T-helper 17 cell (primary cell): ENCODE results near the gene ACSS1. TPM values are rescaled to one million over a fixed set of nuclear protein-coding genes. Genes with fewer than 3 reads are reported as not detected.
A peak's percentile ranks its signal among the peaks of the same experiment; 100 is the strongest.

ENCODE experiments used
- ATAC-seq: fragments of 150-1000 bp; cut with Tn5 transposase; 2 replicates; pipeline ENCODE4 v1.10.0; 2021; ENCODE audit warnings: mild to moderate bottlenecking, moderate library complexity
- DNase-seq, 3 donors: peaks; one replicate each; pipeline versions ENCODE4 v3.0.0 to v3.0.0-alpha.2; 2020 to 2021
- H3K9me3 ChIP-seq: one replicate; pipeline ENCODE4 v1.7.0; 2013; ENCODE audit warnings: low read length, mild to moderate bottlenecking; ENCODE audit not compliant: control insufficient read depth, poor library complexity, severe bottlenecking
- H3K27ac Mint-ChIP-seq: one replicate; pipeline ENCODE4 v1.8.0; 2022; ENCODE audit warnings: mild to moderate bottlenecking, moderate library complexity, mixed read lengths
- H3K27me3 Mint-ChIP-seq: one replicate; pipeline ENCODE4 v1.8.0; 2022; ENCODE audit warnings: mixed read lengths
- H3K36me3 Mint-ChIP-seq: one replicate; pipeline ENCODE4 v1.8.0; 2022; ENCODE audit warnings: low read depth, mixed read lengths
- H3K4me1 Mint-ChIP-seq: one replicate; pipeline ENCODE4 v1.8.0; 2022; ENCODE audit warnings: mild to moderate bottlenecking, mixed read lengths
- H3K4me3 Mint-ChIP-seq: one replicate; pipeline ENCODE4 v1.8.0; 2022; ENCODE audit warnings: mild to moderate bottlenecking, moderate library complexity, mixed read lengths
- total RNA-seq, 4 donors: library from RNA in 2 of 4; stranded (reverse) in 2 of 4; gene quantifications; one replicate each; pipeline ENCODE4 v1.2.3 and lab custom pipeline; 2022 to 2026

The ACSS1 gene
- total RNA-seq, 2 donors from 2014 or later: 33.1 to 34.0 TPM

DNA sequence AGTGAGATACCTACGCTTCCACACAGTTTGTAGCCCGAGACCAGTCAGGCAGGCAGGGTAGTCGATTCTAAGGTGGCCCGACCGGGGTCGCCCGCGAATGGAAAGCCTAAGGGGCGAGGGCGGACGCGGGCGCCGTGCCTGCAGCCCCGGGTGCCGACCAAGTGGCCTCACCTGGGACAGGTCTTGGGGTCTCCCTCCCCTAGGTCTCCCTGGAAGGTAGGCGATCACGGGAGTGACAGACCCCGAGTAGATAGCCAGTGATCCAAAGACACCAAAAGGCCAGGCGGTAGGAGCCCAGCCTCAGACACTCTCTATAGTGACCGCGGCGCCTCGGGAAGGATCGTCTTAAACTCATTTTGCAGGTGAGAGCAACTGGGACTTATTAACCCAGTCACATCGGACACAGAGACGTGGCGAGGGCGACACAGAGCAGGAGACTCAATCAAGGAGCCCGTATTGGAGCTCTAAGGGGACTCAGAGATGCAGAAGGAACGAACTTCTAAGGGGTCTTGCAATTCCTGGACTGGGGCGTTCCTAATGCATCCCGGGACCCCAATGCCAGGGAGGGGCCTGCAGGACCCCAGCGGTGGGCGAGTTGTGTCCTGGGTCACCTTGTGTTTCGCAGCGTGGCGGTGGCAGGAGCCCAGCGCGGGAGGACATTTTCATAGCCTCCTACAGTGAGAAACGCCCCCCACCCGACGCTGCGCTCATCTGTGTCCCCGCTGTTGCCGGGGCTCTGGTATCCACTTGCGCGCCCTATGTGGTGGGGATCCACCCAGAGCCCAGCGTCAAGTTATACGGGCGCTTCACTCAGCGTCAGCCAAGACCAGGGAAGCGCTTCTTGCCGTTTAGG is 26.1 kb upstream of the ACSS1 start:
- ATAC-seq (peak; percentile 46), DNase-seq (no peak)
- Mint-ChIP-seq H3K27me3 (peaks cover 56% of the 10 kb centered on the region), H3K27ac (no peak overlapping the region), H3K36me3 (no peaks in the 10 kb centered on the region), H3K4me1 (peaks cover 16% of the 10 kb centered on the region), H3K4me3 (peak overlapping the region; percentile 41)
- no peaks in the 10 kb centered on the region for H3K9me3 ChIP-seq

DNA sequence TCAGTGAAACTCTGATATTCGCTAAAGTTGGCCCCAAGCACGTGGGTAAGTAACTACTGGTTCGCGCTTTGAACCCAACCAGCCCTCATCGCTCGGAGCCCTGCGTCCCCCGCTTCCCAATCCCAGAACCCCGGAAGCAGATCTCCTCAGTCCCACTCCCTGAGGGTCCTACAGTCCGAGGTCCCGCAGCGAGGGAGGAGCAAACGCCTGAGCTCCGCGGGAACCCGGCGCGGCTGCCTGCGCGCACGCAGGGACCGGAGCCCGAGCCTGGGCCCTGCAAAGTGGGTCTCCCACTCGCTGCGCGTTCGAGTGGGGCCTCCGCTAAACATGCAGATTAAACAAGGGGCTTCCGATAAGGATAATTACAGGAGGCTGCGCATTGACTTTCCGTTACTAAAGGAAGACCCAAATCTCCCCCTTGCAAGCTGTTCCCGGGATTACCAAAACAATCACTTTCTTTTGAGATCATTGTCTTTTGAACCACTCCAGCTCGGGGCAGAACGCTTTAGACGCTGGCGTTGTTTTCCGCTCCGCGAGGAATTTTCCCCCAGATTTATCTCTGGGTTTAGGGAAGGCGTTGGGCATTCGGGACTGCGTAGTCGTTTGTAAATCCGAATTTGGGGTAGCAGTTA is 25.3 kb upstream of the ACSS1 start:
- peaks cover 15% of the 10 kb centered on the region for H3K4me1 Mint-ChIP-seq
- ATAC-seq (no peak), DNase-seq (no peak)
- peaks cover 2% of the 10 kb centered on the region for H3K36me3 Mint-ChIP-seq
- no peak overlapping the region for H3K27ac Mint-ChIP-seq
- H3K4me3 Mint-ChIP-seq: peak overlapping the region; percentile 41
- no peaks in the 10 kb centered on the region for H3K9me3 ChIP-seq
- peaks cover 63% of the 10 kb centered on the region for H3K27me3 Mint-ChIP-seq

DNA sequence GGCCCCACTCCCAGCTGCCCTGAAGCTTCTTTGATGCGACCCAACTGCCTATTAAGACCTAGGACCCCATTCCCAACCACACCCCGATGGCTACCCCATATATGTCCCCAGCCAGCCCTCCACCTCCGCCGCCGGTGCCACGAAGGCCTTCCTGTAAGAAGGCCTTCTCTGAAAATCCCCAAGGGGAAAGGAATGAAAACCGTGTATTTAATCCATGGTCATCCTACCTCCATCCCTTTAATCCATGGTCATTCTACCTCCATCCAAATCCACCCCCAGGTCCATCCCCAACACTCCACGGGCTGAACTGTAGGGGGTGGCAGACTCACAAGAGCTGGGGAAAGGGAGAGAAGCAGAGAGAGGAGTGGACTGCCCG is 24.5 kb upstream of the ACSS1 start:
- peak overlapping the region; percentile 78 for H3K4me3 Mint-ChIP-seq

DNA sequence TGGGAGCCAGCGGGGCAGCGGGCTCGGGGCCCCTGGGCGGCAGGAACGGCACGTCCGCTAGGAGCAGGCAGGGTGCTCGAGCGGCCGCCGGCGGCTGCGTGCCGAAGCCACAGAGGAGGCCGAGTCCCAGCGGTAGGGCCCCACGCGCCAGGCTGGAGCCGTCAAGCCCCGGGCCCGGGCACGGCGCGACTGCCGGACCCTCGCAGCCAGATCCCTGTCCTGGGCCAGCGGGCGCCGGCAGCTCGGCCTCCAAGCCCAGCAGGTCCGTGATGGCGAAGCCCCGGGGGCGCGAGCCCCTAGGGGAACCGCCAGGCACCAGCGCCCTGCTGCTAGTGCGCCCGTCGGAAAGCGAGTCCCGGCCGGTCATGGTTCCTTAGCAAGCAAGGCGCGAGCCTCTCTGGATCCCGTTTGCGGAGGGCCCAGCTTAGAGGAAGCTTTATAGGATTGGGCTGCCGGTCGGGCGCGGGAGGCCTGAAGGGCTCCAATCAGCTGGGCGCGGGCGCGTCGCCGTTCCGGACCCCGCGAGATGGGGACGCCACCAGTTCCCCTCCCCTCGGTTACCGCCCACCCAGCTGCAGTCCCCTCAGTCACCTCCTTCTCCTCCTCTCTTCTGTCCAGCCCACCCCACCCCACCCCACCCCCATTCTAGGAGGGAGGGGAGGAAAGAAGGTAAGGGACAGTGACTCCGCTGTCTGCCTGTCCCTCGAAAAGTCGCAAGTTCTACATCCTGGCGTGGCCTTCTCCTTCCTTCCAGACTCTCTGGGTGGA is 24.0 kb upstream of the ACSS1 start, which contains the start of gene VSX1:
Gene VSX1 (minus strand): TSS at position 412 of the 768 bp plus-strand sequence. CDS start 45 bp downstream, at position 367.
- no peak within 1 kb of the TSS for H3K27ac Mint-ChIP-seq
- peaks cover 2% of the 10 kb centered on the region for H3K36me3 Mint-ChIP-seq
- H3K27me3 Mint-ChIP-seq: peaks cover 77% of the 10 kb centered on the region
- peaks cover 15% of the 10 kb centered on the region for H3K4me1 Mint-ChIP-seq
- no peak for ATAC-seq
- no peaks in the 10 kb centered on the region for H3K9me3 ChIP-seq
- DNase-seq: no peak
- peak within 1 kb of the TSS; percentile 78 for H3K4me3 Mint-ChIP-seq

More for the DNA sequence above, 24.5 kb upstream of the ACSS1 start:
- H3K9me3 ChIP-seq: no peaks in the 10 kb centered on the region
- Mint-ChIP-seq H3K36me3 (peaks cover 2% of the 10 kb centered on the region), H3K27me3 (peaks cover 71% of the 10 kb centered on the region), H3K27ac (no peak overlapping the region), H3K4me1 (peaks cover 15% of the 10 kb centered on the region)
- no peak for ATAC-seq
- DNase-seq: no peak

DNA sequence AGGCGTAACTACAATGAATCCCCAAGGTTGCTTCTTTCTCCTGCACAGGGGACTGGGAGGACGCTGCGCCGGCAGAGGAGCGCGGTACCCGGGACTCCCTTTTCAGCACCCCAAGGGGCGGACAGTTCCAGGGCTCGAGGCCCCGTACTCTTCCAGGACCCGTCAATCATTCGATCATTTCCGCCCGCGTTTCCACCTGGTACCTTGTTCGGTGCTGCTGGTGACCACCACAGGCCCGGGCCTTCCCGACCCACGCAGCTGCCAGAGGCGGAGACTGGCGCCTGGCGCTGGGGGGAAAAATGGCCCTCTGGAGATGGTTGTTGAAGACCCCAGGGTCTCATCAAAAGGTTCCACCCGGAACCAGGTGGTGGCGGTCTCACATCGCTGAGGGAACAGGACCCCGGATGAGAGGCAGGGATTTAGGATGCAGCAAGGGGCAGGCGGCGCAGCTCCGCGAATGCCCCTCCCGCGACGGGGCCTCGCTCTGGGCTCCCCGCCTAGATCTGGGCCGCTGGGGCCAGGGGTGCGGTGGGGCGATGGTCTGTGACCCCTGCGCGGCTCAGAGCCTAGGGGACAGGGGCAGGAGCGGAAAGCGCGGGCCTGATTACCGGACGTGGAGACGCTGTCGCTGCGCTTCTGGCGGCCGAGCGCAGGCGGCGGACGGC is 23.3 kb upstream of the ACSS1 start:
- Mint-ChIP-seq H3K4me3 (no peak overlapping the region), H3K4me1 (peaks cover 14% of the 10 kb centered on the region), H3K36me3 (peaks cover 2% of the 10 kb centered on the region), H3K27ac (no peak overlapping the region), H3K27me3 (peaks cover 76% of the 10 kb centered on the region)
- peak in 1 of 3 donors; percentile 32 for DNase-seq
- ATAC-seq: peak; percentile 64
- H3K9me3 ChIP-seq: no peaks in the 10 kb centered on the region

DNA sequence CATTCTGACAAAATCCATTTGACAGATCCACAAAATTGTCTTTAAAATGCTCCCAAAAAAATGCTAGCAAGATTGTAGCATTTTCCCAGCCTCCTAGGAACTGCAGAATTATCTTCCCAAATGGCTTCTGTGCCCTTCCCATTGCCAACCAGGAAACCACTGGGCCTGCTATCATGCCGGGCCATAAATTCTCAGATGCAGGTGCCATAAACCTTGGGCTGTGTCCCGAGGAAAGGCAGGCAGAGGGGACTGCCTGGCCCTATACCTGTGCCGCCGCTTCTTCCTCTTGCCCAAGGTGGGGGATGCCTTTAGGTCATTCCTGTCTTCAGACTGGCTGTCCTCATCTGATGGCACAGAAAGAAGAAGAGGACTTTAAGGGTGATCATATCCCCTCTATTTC is 21.2 kb upstream of the ACSS1 start:
- Mint-ChIP-seq H3K4me3 (no peak overlapping the region), H3K27ac (no peak overlapping the region), H3K4me1 (peaks cover 8% of the 10 kb centered on the region), H3K36me3 (peaks cover 2% of the 10 kb centered on the region), H3K27me3 (peaks cover 78% of the 10 kb centered on the region)
- no peak for ATAC-seq
- no peak for DNase-seq
- no peaks in the 10 kb centered on the region for H3K9me3 ChIP-seq

DNA sequence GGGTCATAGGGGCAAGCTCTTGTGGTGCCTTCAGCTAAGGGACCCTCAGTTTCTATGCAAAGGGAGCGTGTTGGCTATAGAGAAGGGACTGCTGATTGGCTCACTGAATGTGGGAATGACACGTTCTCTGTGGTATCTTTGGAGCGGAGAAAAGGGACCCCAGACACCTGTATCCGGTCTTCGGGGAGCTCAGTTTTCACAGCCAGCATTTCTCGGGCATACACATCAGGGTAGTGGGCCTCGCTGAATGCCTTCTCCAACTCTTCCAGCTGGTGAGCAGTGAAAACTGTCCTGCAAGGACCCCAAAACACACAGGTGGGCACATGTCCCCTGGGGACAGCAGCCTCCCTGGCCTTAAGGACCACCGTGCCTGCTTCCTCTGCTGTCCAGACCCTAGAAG is 20.7 kb upstream of the ACSS1 start:
- DNase-seq: no peak
- H3K9me3 ChIP-seq: no peaks in the 10 kb centered on the region
- H3K27ac Mint-ChIP-seq: no peak overlapping the region
- ATAC-seq: no peak
- no peak overlapping the region for H3K4me3 Mint-ChIP-seq
- H3K4me1 Mint-ChIP-seq: peaks cover 5% of the 10 kb centered on the region
- peaks cover 2% of the 10 kb centered on the region for H3K36me3 Mint-ChIP-seq
- peaks cover 78% of the 10 kb centered on the region for H3K27me3 Mint-ChIP-seq

DNA sequence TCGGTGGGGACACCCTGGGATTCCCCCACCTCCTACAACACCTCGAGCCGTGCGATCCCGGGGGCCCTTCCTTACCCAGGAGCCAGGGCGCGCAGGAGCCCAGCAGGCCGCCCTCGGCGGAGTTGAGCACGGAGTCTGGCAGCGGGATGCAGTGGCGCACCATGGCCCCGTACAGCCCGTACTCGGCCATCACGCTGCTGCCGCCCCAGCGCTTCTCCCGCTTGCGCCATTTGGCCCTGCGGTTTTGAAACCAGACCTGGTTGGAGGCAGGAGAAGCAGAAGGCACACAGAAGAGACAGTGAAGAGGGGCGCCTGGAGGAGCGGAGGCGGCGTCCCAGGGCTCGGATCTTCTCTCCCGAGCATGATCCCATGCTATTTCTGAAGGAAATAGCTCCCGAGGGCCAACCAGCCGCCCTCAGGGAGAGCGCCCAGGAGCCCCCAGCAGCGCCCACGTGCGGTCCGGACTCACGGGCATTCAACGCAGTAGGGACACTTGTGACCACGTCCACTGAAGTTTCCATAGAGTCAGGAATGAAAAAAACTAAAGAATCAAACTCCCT is 19.8 kb upstream of the ACSS1 start:
- ATAC-seq (peak; percentile 30), DNase-seq (no peak)
- peaks cover 4% of the 10 kb centered on the region for H3K4me1 Mint-ChIP-seq
- no peak overlapping the region for H3K4me3 Mint-ChIP-seq
- peaks cover 2% of the 10 kb centered on the region for H3K36me3 Mint-ChIP-seq
- H3K27me3 Mint-ChIP-seq: peaks cover 80% of the 10 kb centered on the region
- H3K9me3 ChIP-seq: no peaks in the 10 kb centered on the region
- no peak overlapping the region for H3K27ac Mint-ChIP-seq

DNA sequence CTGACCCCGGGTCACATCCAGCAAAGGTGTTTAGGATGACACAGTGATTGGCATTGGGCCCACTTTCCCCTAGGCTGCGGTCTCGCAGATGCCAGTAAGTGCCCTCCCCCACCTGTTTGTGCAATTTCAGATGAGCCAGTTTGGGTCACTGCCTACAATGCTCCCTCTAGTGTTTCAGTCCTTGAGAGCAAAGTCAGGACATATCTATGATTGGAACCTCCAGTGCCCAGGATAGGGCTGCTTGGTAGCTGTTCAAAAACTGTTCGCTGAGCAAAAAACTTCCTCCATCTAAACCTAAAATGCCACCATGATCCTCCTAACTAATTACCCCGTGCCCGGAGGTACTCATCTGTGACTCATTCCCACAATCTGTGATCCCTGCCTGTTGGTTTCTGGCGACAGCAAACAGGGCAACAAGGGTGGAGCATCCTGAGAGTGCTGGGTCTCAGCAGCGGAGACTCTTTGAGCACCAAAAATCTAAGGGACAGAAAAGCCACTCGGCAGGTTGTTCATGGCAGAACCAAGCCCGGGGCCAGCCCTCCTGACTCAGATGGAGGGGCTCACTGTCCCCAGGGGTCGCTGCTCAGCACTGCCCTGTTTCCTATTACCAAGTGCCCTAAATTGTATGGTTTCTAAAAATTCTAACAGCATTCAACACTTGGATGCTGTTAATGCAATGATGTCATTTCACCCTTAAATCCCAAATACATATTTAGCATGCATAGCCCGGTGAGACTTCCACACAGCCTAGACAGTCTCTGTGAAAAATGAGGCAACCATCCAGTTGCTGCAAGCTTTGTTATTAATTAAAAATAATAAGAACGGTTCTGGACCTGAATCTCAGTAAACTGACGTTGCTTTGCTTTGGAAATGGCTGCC is 19.0 kb upstream of the ACSS1 start:
- no peak overlapping the region for H3K27ac Mint-ChIP-seq
- no peaks in the 10 kb centered on the region for H3K4me1 Mint-ChIP-seq
- no peaks in the 10 kb centered on the region for H3K9me3 ChIP-seq
- peaks cover 82% of the 10 kb centered on the region for H3K27me3 Mint-ChIP-seq
- peaks cover 2% of the 10 kb centered on the region for H3K36me3 Mint-ChIP-seq
- DNase-seq: no peak
- no peak overlapping the region for H3K4me3 Mint-ChIP-seq
- peak; percentile 39 for ATAC-seq

DNA sequence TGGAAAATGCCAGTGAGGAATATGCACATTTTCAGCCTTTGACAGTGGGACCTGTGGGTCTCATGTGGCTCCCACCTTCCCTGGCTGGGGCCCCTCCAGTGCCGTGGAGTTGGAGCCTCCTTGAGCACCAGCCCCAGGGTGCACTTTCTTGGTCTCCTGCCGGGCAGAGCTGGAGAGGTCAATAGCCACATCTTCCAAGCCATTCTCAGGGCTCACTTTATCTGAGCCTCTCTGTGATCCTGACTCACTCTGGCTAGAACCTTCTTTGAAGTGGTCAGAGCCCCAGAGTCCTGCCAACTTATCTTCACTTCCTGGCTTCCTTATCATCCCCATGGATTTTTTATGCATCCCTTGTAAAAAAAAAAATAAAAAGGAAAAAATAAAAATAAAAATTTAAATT is 18.3 kb upstream of the ACSS1 start:
- no peak overlapping the region for H3K4me3 Mint-ChIP-seq
- H3K27ac Mint-ChIP-seq: no peak overlapping the region
- peaks cover 88% of the 10 kb centered on the region for H3K27me3 Mint-ChIP-seq
- DNase-seq (no peak), ATAC-seq (no peak)
- H3K9me3 ChIP-seq: no peaks in the 10 kb centered on the region
- H3K4me1 Mint-ChIP-seq: no peaks in the 10 kb centered on the region
- H3K36me3 Mint-ChIP-seq: peaks cover 2% of the 10 kb centered on the region

DNA sequence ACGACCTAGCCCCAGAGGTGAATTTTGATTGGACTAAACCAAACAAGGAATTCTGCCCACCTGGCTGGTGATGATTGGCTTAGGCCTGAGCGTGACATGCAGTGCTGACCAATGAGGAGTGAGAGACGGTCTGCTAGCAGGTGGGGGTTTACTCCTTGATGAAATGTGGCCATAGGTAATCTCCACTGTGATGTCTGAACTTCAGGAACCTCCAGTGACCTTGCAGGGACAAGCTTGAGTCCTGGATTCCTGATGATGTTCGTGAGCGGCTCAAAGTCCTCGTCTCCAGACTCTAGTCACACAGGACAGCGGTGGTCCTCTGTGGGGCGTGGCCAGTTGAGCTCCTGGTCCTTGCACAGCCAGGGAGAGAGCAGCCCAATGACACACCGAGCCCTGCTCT is 15.6 kb upstream of the ACSS1 start:
- Mint-ChIP-seq H3K36me3 (no peaks in the 10 kb centered on the region), H3K27me3 (peaks cover 86% of the 10 kb centered on the region), H3K4me3 (no peak overlapping the region), H3K4me1 (peaks cover 6% of the 10 kb centered on the region), H3K27ac (no peak overlapping the region)
- no peaks in the 10 kb centered on the region for H3K9me3 ChIP-seq
- no peak for DNase-seq
- ATAC-seq: no peak

DNA sequence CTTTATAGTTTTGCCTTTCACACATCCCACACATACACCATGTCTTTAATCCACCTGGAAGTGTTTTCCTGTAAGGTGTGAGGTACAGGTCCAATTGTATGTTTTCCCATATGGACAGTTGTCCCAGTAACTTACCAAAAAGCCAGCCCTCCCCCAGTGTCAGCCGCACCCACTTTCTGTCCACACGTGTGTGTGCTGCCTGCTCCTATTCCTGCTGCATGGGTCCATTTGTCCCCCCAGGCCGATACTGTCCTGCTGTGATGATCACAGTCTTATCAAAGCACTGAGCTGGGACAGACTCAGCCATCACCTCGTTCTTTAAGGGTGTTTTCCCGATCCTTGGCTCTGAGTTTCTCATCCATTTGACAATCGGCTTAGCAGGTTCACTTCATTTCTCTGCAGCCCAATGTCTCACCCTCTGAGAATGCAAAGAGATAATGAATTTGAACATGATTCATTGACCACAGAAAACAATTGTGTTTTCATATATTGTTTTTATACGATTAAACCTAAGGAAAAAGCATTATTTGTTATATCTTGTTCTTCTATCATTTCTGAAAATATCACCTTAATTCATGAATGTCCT is 14.4 kb upstream of the ACSS1 start:
- H3K4me3 Mint-ChIP-seq: no peak overlapping the region
- H3K4me1 Mint-ChIP-seq: peaks cover 6% of the 10 kb centered on the region
- peaks cover 74% of the 10 kb centered on the region for H3K27me3 Mint-ChIP-seq
- no peak overlapping the region for H3K27ac Mint-ChIP-seq
- H3K9me3 ChIP-seq: no peaks in the 10 kb centered on the region
- DNase-seq (no peak), ATAC-seq (no peak)
- no peaks in the 10 kb centered on the region for H3K36me3 Mint-ChIP-seq
